ES-I3 (cell line): ENCODE measurements around the gene PAX1.

Experiments
- H3K36me3 ChIP-seq: 2 replicates; pipeline ENCODE4 v1.6.1; 2013; ENCODE audit warnings: mild to moderate bottlenecking, low read length, control low read depth, moderate library complexity; ENCODE audit not compliant: insufficient read depth
- H3K4me1 ChIP-seq: 2 replicates; pipeline ENCODE4 v1.6.1; 2013; ENCODE audit warnings: mild to moderate bottlenecking, control low read depth, low read length; ENCODE audit not compliant: insufficient read depth
- H3K9ac ChIP-seq: 2 replicates; pipeline ENCODE4 v1.6.1; 2013; ENCODE audit warnings: low read depth, mild to moderate bottlenecking, low read length, moderate library complexity
- H3K9me3 ChIP-seq: 2 replicates; pipeline ENCODE4 v1.6.1; 2013; ENCODE audit warnings: mild to moderate bottlenecking, low read length, moderate library complexity; ENCODE audit not compliant: control insufficient read depth, insufficient read depth

PAX1 gene

GRCh38 chr20:21739682-21740081, 34.2 kb downstream of the PAX1 start:
- Histone ChIP-seq H3K9ac (no peak overlapping the region), H3K4me1 (no peaks in the 10 kb centered on the region), H3K36me3 (no peaks in the 10 kb centered on the region), H3K9me3 (no peaks in the 10 kb centered on the region)

GRCh38 chr20:21741266-21741665, 35.8 kb downstream of the PAX1 start:
- H3K9me3 ChIP-seq, result no peaks in the 10 kb centered on the region
- no peaks in the 10 kb centered on the region for H3K36me3 ChIP-seq
- H3K9ac ChIP-seq, result no peak overlapping the region
- H3K4me1 ChIP-seq, result no peaks in the 10 kb centered on the region

- H3K9me3 ChIP-seq, result no peaks in the 10 kb centered on the region
- no peaks in the 10 kb centered on the region for H3K36me3 ChIP-seq
- no peak overlapping the region for H3K9ac ChIP-seq
- H3K4me1 ChIP-seq, result no peaks in the 10 kb centered on the region
Observed at GRCh38 chr20:21762646-21763045, 57.2 kb downstream of the PAX1 start.

GRCh38 chr20:21767200-21767738, 61.8 kb downstream of the PAX1 start:
- no peaks in the 10 kb centered on the region for H3K9me3 ChIP-seq
- no peaks in the 10 kb centered on the region for H3K4me1 ChIP-seq
- peak overlapping the region; percentile 37; the same call in 1 of the 2 replicates for H3K9ac ChIP-seq
- H3K36me3 ChIP-seq, result no peaks in the 10 kb centered on the region

GRCh38 chr20:21767739-21768223, 62.3 kb downstream of the PAX1 start:
- H3K9me3 ChIP-seq, result no peaks in the 10 kb centered on the region
- no peaks in the 10 kb centered on the region for H3K36me3 ChIP-seq
- H3K9ac ChIP-seq, result peak overlapping the region; percentile 37; the same call in 1 of the 2 replicates
- no peaks in the 10 kb centered on the region for H3K4me1 ChIP-seq
